DOHH2 (cell line): ENCODE data around the gene MB21D2.

Experiments used
- H3F3A ChIP-seq: fragments of 200-600 bp; sonication (generic), shearing (Covaris generic); 2 replicates; pipeline ENCODE4 v1.6.0; 2016; ENCODE audit warnings: antibody characterized with exemption, mild to moderate bottlenecking; ENCODE audit not compliant: control insufficient read depth, insufficient read depth
- H3K27ac ChIP-seq: fragments of 200-600 bp; sonication (generic); 2 replicates; pipeline ENCODE4 v1.5.1; 2014; ENCODE audit warnings: low read depth, mild to moderate bottlenecking, low read length, moderate library complexity
- H3K27me3 ChIP-seq: fragments of 200-600 bp; sonication (generic); 2 replicates; pipeline ENCODE4 v1.6.1; 2014; ENCODE audit warnings: mild to moderate bottlenecking, low read length, mixed read lengths; ENCODE audit not compliant: control insufficient read depth
- H3K36me3 ChIP-seq: fragments of 200-600 bp; sonication (generic); 2 replicates; pipeline ENCODE4 v1.6.1; 2014; ENCODE audit warnings: mild to moderate bottlenecking, low read length, moderate library complexity, mixed read lengths; ENCODE audit not compliant: control insufficient read depth
- H3K4me1 ChIP-seq: fragments of 200-600 bp; sonication (generic); 2 replicates; pipeline ENCODE4 v1.6.1; 2014; ENCODE audit warnings: mild to moderate bottlenecking, low read length, mixed read lengths; ENCODE audit not compliant: control insufficient read depth
- H3K4me2 ChIP-seq: fragments of 200-600 bp; sonication (generic); 2 replicates; pipeline ENCODE4 v1.6.0; 2014; ENCODE audit warnings: mild to moderate bottlenecking, low read length, moderate library complexity
- H3K4me3 ChIP-seq: fragments of 200-600 bp; sonication (generic); 2 replicates; pipeline ENCODE4 v1.5.1; 2014; ENCODE audit warnings: mild to moderate bottlenecking, low read length, mixed read lengths
- H3K79me2 ChIP-seq: fragments of 200-600 bp; sonication (generic); 2 replicates; pipeline ENCODE4 v1.6.1; 2014; ENCODE audit warnings: mild to moderate bottlenecking, low read length, mixed read lengths; ENCODE audit not compliant: control insufficient read depth
- H3K9me2 ChIP-seq: fragments of 200-600 bp; sonication (generic); replicated peaks from 2 replicates; pipeline ENCODE4 v1.6.1; 2014; ENCODE audit warnings: mild to moderate bottlenecking, low read length, mixed read lengths; ENCODE audit not compliant: control insufficient read depth
- H3K9me3 ChIP-seq: fragments of 200-600 bp; sonication (generic); 2 replicates; pipeline ENCODE4 v1.6.1; 2014; ENCODE audit warnings: antibody characterized with exemption, low read length, mixed read lengths; ENCODE audit not compliant: control insufficient read depth, insufficient read depth
- H4K20me1 ChIP-seq: fragments of 200-600 bp; sonication (generic); 2 replicates; pipeline ENCODE4 v1.6.0; 2014; ENCODE audit warnings: low read depth, mild to moderate bottlenecking, antibody characterized with exemption, low read length, moderate library complexity; ENCODE audit not compliant: control insufficient read depth, insufficient read depth
- CTCF ChIP-seq: fragments of 200-600 bp; sonication (generic); IDR thresholded peaks from one replicate; pipeline ENCODE4 v1.5.1; 2014; ENCODE audit warnings: antibody characterized with exemption, mild to moderate bottlenecking, low read depth, low read length; ENCODE audit not compliant: poor library complexity, severe bottlenecking
- EZH2phosphoT487 ChIP-seq: fragments of 200-600 bp; sonication (generic); IDR thresholded peaks from 2 replicates; pipeline ENCODE4 v1.6.1; 2017; ENCODE audit warnings: borderline replicate concordance, mild to moderate bottlenecking, antibody characterized with exemption, low read length, moderate library complexity, mixed read lengths

MB21D2 gene

GRCh38 chr3:192835818-192836815, 81.5 kb downstream of the MB21D2 start:
- H3K27me3 ChIP-seq = no peaks in the 10 kb centered on the region
- no peak overlapping the region for H3K27ac ChIP-seq
- no peak for TF ChIP-seq CTCF
- no peak for TF ChIP-seq EZH2phosphoT487
- no peak overlapping the region for H3K4me3 ChIP-seq
- no peak overlapping the region for H3K4me2 ChIP-seq
- no peaks in the 10 kb centered on the region for H3F3A ChIP-seq
- H3K9me2 ChIP-seq = no peaks in the 10 kb centered on the region
- H3K79me2 ChIP-seq = no peaks in the 10 kb centered on the region
- H3K36me3 ChIP-seq = no peaks in the 10 kb centered on the region
- no peaks in the 10 kb centered on the region for H3K9me3 ChIP-seq
- no peaks in the 10 kb centered on the region for H4K20me1 ChIP-seq
- H3K4me1 ChIP-seq = no peaks in the 10 kb centered on the region

- TF ChIP-seq CTCF (no peak), EZH2phosphoT487 (no peak)
- no peaks in the 10 kb centered on the region for H3K36me3 ChIP-seq
- no peak overlapping the region for H3K27ac ChIP-seq
- no peaks in the 10 kb centered on the region for H3K27me3 ChIP-seq
- H3F3A ChIP-seq = no peaks in the 10 kb centered on the region
- H3K4me2 ChIP-seq = no peak overlapping the region
- H3K4me1 ChIP-seq = no peaks in the 10 kb centered on the region
- H3K79me2 ChIP-seq = no peaks in the 10 kb centered on the region
- no peaks in the 10 kb centered on the region for H3K9me3 ChIP-seq
- no peaks in the 10 kb centered on the region for H4K20me1 ChIP-seq
- no peaks in the 10 kb centered on the region for H3K9me2 ChIP-seq
- H3K4me3 ChIP-seq = no peak overlapping the region
These were observed 83.2 kb downstream of the MB21D2 start for GRCh38 chr3:192834428-192834827.

- H3K79me2 ChIP-seq = no peaks in the 10 kb centered on the region
- H3K4me2 ChIP-seq = no peak overlapping the region
- no peaks in the 10 kb centered on the region for H3K4me1 ChIP-seq
- no peaks in the 10 kb centered on the region for H3K36me3 ChIP-seq
- H3K4me3 ChIP-seq = no peak overlapping the region
- H3F3A ChIP-seq = no peaks in the 10 kb centered on the region
- no peaks in the 10 kb centered on the region for H3K9me2 ChIP-seq
- TF ChIP-seq CTCF (no peak), EZH2phosphoT487 (no peak)
- H3K9me3 ChIP-seq = no peaks in the 10 kb centered on the region
- no peaks in the 10 kb centered on the region for H4K20me1 ChIP-seq
- H3K27me3 ChIP-seq = no peaks in the 10 kb centered on the region
- H3K27ac ChIP-seq = no peak overlapping the region
These were observed 84.3 kb downstream of the MB21D2 start for GRCh38 chr3:192833177-192833890.
